Ovary (tissue), 3 donors: ENCODE results near the gene TCF25.

Source experiments
- POLR2A ChIP-seq: fragments of 450-650 bp; IDR thresholded peaks from one replicate; pipeline ENCODE4 v1.6.1; 2017; ENCODE audit warnings: antibody characterized with exemption, mild to moderate bottlenecking, moderate library complexity
- TF ChIP-seq, protein P1 (sequence below), 3 donors: fragments of 450-650 bp in 2 of 3; fragments of 200-600 bp in 1 of 3; IDR thresholded peaks; one replicate each; pipeline versions ENCODE4 v1.5.1 to v1.8.0; 2016 to 2022; ENCODE audit warnings: antibody characterized with exemption in 3 of 3, mild to moderate bottlenecking in 1 of 3
- donor health status: DM: no; HTN: no; CAD: no.

DNA sequence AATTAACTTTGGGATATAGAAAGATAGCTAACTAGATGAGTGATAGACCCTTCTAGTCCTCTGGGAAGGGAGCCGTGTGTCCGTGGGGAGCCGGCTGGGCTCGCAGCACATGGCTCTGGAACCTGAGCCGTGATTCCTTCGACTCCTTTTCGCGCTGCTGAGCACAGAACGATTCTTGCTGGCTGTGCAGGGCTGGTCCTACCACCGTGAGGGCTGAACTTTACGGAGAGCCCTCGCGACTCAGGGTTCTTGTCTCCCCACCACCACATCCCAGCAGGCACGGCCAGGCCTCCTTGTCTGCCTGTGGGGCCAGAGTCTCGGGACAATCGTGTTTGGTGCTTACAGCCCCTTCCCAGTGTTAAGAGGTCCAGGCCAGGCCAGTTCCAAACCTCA, 13.8 kb upstream of the TCF25 start:
- TF ChIP-seq, protein P1, sequence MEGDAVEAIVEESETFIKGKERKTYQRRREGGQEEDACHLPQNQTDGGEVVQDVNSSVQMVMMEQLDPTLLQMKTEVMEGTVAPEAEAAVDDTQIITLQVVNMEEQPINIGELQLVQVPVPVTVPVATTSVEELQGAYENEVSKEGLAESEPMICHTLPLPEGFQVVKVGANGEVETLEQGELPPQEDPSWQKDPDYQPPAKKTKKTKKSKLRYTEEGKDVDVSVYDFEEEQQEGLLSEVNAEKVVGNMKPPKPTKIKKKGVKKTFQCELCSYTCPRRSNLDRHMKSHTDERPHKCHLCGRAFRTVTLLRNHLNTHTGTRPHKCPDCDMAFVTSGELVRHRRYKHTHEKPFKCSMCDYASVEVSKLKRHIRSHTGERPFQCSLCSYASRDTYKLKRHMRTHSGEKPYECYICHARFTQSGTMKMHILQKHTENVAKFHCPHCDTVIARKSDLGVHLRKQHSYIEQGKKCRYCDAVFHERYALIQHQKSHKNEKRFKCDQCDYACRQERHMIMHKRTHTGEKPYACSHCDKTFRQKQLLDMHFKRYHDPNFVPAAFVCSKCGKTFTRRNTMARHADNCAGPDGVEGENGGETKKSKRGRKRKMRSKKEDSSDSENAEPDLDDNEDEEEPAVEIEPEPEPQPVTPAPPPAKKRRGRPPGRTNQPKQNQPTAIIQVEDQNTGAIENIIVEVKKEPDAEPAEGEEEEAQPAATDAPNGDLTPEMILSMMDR (IDR thresholded peaks at IDR 0.05), result no peak
- no peak for TF ChIP-seq POLR2A
